CD14-positive monocyte (primary cell): Measurements from ENCODE around the gene BLOC1S4. TPM values are rescaled to one million over a fixed set of nuclear protein-coding genes. Genes with fewer than 3 reads are reported as not detected.

Experiments
- DNase-seq, 3 donors: peaks; one replicate each; pipeline ENCODE4 v3.0.0-alpha.2; 2011 to 2022
- H2AFZ ChIP-seq: 2 replicates; pipeline ENCODE4 v1.6.0; 2012; ENCODE audit warnings: mild to moderate bottlenecking, low read depth, low read length, inconsistent platforms; ENCODE audit not compliant: insufficient read depth, poor library complexity, severe bottlenecking
- H3K27ac ChIP-seq, 2 donors: 1 replicate in 1 of 2; 2 replicates in 1 of 2; pipeline ENCODE4 v1.5.1; 2012 to 2013; ENCODE audit warnings: low read length in 2 of 2, control low read depth in 1 of 2, inconsistent platforms in 1 of 2, low read depth in 1 of 2, mild to moderate bottlenecking in 1 of 2
- H3K27me3 ChIP-seq, 2 donors: one replicate each; pipeline versions ENCODE4 v1.6.0 to v1.6.1; 2011 to 2013; ENCODE audit warnings: low read length in 2 of 2; ENCODE audit not compliant: control insufficient read depth in 2 of 2, insufficient read depth in 2 of 2
- H3K36me3 ChIP-seq, 2 donors: replicated peaks in 1 of 2; 1 replicate in 1 of 2; 2 replicates in 1 of 2; pipeline versions ENCODE4 v1.5.1 to v1.6.1; 2012 to 2013; ENCODE audit warnings: low read length in 2 of 2, control low read depth in 1 of 2, inconsistent platforms in 1 of 2, mild to moderate bottlenecking in 1 of 2; ENCODE audit not compliant: insufficient read depth in 2 of 2, control insufficient read depth in 1 of 2
- H3K4me1 ChIP-seq, 2 donors: 1 replicate in 1 of 2; 2 replicates in 1 of 2; pipeline versions ENCODE4 v1.5.1 to v1.6.1; 2012 to 2013; ENCODE audit warnings: low read length in 2 of 2, control low read depth in 1 of 2, inconsistent platforms in 1 of 2, mild to moderate bottlenecking in 1 of 2, moderate library complexity in 1 of 2; ENCODE audit not compliant: insufficient read depth in 2 of 2, control insufficient read depth in 1 of 2
- H3K4me2 ChIP-seq: replicated peaks from 2 replicates; pipeline ENCODE3; 2012; ENCODE audit warnings: low read length, moderate library complexity, mild to moderate bottlenecking; ENCODE audit not compliant: poor library complexity, severe bottlenecking; ENCODE audit errors: extremely low read depth
- H3K4me3 ChIP-seq, 3 experiments: fragments of 200-600 bp in 1 of 3; sonication (generic) in 1 of 3; replicated peaks in 1 of 3; 1 replicate in 2 of 3; 2 replicates in 1 of 3; pipeline ENCODE4 v1.5.1; 2011 to 2013; ENCODE audit warnings: low read length in 3 of 3, mild to moderate bottlenecking in 3 of 3, control low read depth in 2 of 3, low read depth in 2 of 3, inconsistent platforms in 1 of 3, moderate library complexity in 1 of 3
- H3K79me2 ChIP-seq: 2 replicates; pipeline ENCODE4 v1.6.0; 2012; ENCODE audit warnings: mild to moderate bottlenecking, control low read depth, inconsistent platforms, low read length, moderate library complexity; ENCODE audit not compliant: insufficient read depth
- H3K9ac ChIP-seq: 2 replicates; pipeline ENCODE4 v1.6.0; 2017; ENCODE audit warnings: low read length, mild to moderate bottlenecking; ENCODE audit not compliant: insufficient read depth, poor library complexity, severe bottlenecking
- H3K9me3 ChIP-seq, 2 donors: replicated peaks in 1 of 2; 1 replicate in 1 of 2; 2 replicates in 1 of 2; pipeline versions ENCODE4 v1.5.1 to v1.6.1; 2012 to 2013; ENCODE audit warnings: low read length in 2 of 2, control low read depth in 1 of 2; ENCODE audit not compliant: control insufficient read depth in 1 of 2, insufficient read depth in 1 of 2
- H4K20me1 ChIP-seq: 2 replicates; pipeline ENCODE4 v1.6.0; 2012; ENCODE audit warnings: mild to moderate bottlenecking, low read length, control low read depth, moderate library complexity; ENCODE audit not compliant: insufficient read depth
- H3K27ac Mint-ChIP-seq, 7 donors: one replicate each; pipeline ENCODE4 v1.8.0; 2020; ENCODE audit warnings: mild to moderate bottlenecking in 7 of 7, mixed read lengths in 7 of 7, moderate library complexity in 6 of 7, inconsistent platforms in 2 of 7
- H3K27me3 Mint-ChIP-seq, 3 donors: one replicate each; pipeline ENCODE4 v1.8.0; 2021 to 2022; ENCODE audit warnings: low read depth in 3 of 3, mild to moderate bottlenecking in 3 of 3, mixed read lengths in 3 of 3, moderate library complexity in 3 of 3, inconsistent platforms in 1 of 3
- H3K36me3 Mint-ChIP-seq, 2 donors: one replicate each; pipeline ENCODE4 v1.8.0; 2020; ENCODE audit warnings: mixed read lengths in 2 of 2, inconsistent platforms in 1 of 2, mild to moderate bottlenecking in 1 of 2
- H3K4me1 Mint-ChIP-seq: one replicate; pipeline ENCODE4 v1.8.0; 2020; ENCODE audit warnings: mild to moderate bottlenecking, mixed read lengths
- H3K4me3 Mint-ChIP-seq, 2 donors: one replicate each; pipeline ENCODE4 v1.8.0; 2020; ENCODE audit warnings: mild to moderate bottlenecking in 2 of 2, mixed read lengths in 2 of 2, moderate library complexity in 1 of 2
- H3K9me3 Mint-ChIP-seq, 7 donors: one replicate each; pipeline ENCODE4 v1.8.0; 2020 to 2022; ENCODE audit warnings: mixed read lengths in 7 of 7, mild to moderate bottlenecking in 6 of 7, moderate library complexity in 6 of 7, inconsistent platforms in 2 of 7
- CTCF ChIP-seq: fragments of 200-600 bp; IDR thresholded peaks from one replicate; pipeline ENCODE4 v1.8.0; 2022; ENCODE audit warnings: antibody characterized with exemption, mild to moderate bottlenecking
- WGBS: methylation state at CpG from one replicate; pipeline ENCODE4 v1.1.5; 2013; ENCODE audit warnings: missing lambda C conversion rate; ENCODE audit not compliant: insufficient coverage; 5-methylcytosine and 5-hydroxymethylcytosine counted together
- intact Hi-C, 2 donors: fragments of 100-400 bp; cut with micrococcal nuclease; formaldehyde crosslinking; loops; one replicate each; pipeline versions ENCODE4 v1.15.0 to v1.15.1; 2023
- polyA plus RNA-seq, 3 donors: library from polyadenylated mRNA; depleted of rRNA in 1 of 3; unstranded in 2 of 3; stranded (reverse) in 1 of 3; fragments of 300-500 nt in 2 of 3; fragments of >200 nt in 1 of 3; fragmentation: Illumina TruSeq in 2 of 3; gene quantifications; 1 replicate in 2 of 3; 2 replicates in 1 of 3; pipeline ENCODE4 v1.2.3, GENCODE V29; 2012 to 2021

The BLOC1S4 gene
- polyA plus RNA-seq, 3 donors, result 6.7 to 30.9 (median 20.1) TPM

DNA sequence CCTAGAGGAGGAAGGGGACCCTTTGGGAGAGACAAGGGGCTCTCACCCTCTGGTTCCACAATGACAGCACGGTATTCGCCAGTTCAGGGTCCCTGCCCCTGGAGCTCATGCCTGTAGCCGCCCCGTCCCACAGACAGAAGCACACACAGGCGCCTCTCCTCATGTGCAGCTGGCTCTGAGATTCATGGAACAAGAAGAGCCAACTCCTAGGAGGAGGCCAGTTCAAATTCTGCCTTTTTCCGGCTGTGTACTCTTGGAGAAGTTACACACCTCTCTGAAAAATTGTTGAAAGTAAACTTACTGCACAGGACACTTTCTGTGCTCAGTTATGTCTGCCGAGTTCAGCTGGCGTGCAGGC, 15.3 kb downstream of the BLOC1S4 start:
- Mint-ChIP-seq H3K4me3 (no peak overlapping the region), H3K36me3 (no peaks in the 10 kb centered on the region), H3K4me1 (peaks cover 10% of the 10 kb centered on the region), H3K27ac (no peak overlapping the region), H3K9me3 (peaks cover 0 to 4% (median 0%) of the 10 kb centered on the region in 7 donors), H3K27me3 (peaks cover 2 to 28% (median 7%) of the 10 kb centered on the region in 3 donors)
- H3K27ac ChIP-seq, result no peak overlapping the region
- intact Hi-C loops, result no loop called here
- no peak for TF ChIP-seq CTCF
- H3K9ac ChIP-seq, result no peak overlapping the region
- no peaks in the 10 kb centered on the region for H3K27me3 ChIP-seq
- H4K20me1 ChIP-seq, result no peaks in the 10 kb centered on the region
- 95% methylated on average over 6 of the region's 8 CpGs for WGBS
- H3K79me2 ChIP-seq, result no peaks in the 10 kb centered on the region
- H3K9me3 ChIP-seq, result no peaks in the 10 kb centered on the region
- no peak for DNase-seq
- H2AFZ ChIP-seq, result no peak overlapping the region
- H3K4me2 ChIP-seq, result no peak overlapping the region
- peaks cover 10 to 13% of the 10 kb centered on the region in 2 donors for H3K4me1 ChIP-seq
- H3K36me3 ChIP-seq, result no peaks in the 10 kb centered on the region
- H3K4me3 ChIP-seq, result no peak overlapping the region

- peaks cover 2 to 30% (median 7%) of the 10 kb centered on the region in 3 donors for H3K27me3 Mint-ChIP-seq
- H4K20me1 ChIP-seq, result no peaks in the 10 kb centered on the region
- TF ChIP-seq CTCF, result no peak
- no peaks in the 10 kb centered on the region for H3K36me3 ChIP-seq
- DNase-seq, result no peak
- H3K79me2 ChIP-seq, result no peaks in the 10 kb centered on the region
- H3K36me3 Mint-ChIP-seq, result no peaks in the 10 kb centered on the region
- no peak overlapping the region for H3K4me3 ChIP-seq
- H3K9ac ChIP-seq, result no peak overlapping the region
- no peak overlapping the region for H3K27ac ChIP-seq
- peaks cover 10% of the 10 kb centered on the region for H3K4me1 Mint-ChIP-seq
- no peaks in the 10 kb centered on the region for H3K9me3 ChIP-seq
- H3K9me3 Mint-ChIP-seq, result peaks cover 0 to 4% (median 0%) of the 10 kb centered on the region in 7 donors
- 94% methylated on average over 6 of the region's 6 CpGs for WGBS
- no peaks in the 10 kb centered on the region for H3K27me3 ChIP-seq
- H3K4me3 Mint-ChIP-seq, result no peak overlapping the region
- H3K4me1 ChIP-seq, result peaks cover 10 to 13% of the 10 kb centered on the region in 2 donors
- no peak overlapping the region for H3K4me2 ChIP-seq
- H2AFZ ChIP-seq, result no peak overlapping the region
- peak overlapping the region in 1 of 7 donors; percentile 19 for H3K27ac Mint-ChIP-seq
- intact Hi-C loops, result no loop called here
Observed at GRCh38 chr4:6731780-6732179, 15.8 kb downstream of the BLOC1S4 start.
